Psoas muscle (tissue), 8 donors: ENCODE measurements around the gene ARID1A. TPM values are rescaled to one million over a fixed set of nuclear protein-coding genes. Genes with fewer than 3 reads are reported as not detected.

Source experiments
- ATAC-seq, 4 donors: fragments of 200-7000 bp; cut with Tn5 transposase; one replicate each; pipeline ENCODE4 v1.9.1; 2020; ENCODE audit warnings: moderate library complexity in 3 of 4, mild to moderate bottlenecking in 2 of 4
- DNase-seq, 2 donors: peaks; one replicate each; pipeline ENCODE4 v3.0.0-alpha.2; 2020
- H3K27ac ChIP-seq: fragments of 200-600 bp; one replicate; pipeline ENCODE4 v1.8.0; 2022
- H3K27me3 ChIP-seq, 3 donors: fragments of 200-600 bp in 1 of 3; one replicate each; pipeline versions ENCODE4 v1.6.1 to v1.8.0; 2013 to 2022; ENCODE audit warnings: low read length in 2 of 3, mild to moderate bottlenecking in 2 of 3, moderate library complexity in 1 of 3; ENCODE audit not compliant: insufficient read depth in 3 of 3
- H3K36me3 ChIP-seq, 2 donors: fragments of 200-600 bp in 1 of 2; one replicate each; pipeline versions ENCODE4 v1.6.1 to v1.8.0; 2013 to 2022; ENCODE audit warnings: low read depth in 1 of 2, mild to moderate bottlenecking in 1 of 2, moderate library complexity in 1 of 2; ENCODE audit not compliant: insufficient read depth in 1 of 2
- H3K4me1 ChIP-seq: fragments of 200-600 bp; one replicate; pipeline ENCODE4 v1.8.0; 2022
- H3K4me3 ChIP-seq: fragments of 200-600 bp; one replicate; pipeline ENCODE4 v1.8.0; 2022; ENCODE audit warnings: mild to moderate bottlenecking
- H3K9me3 ChIP-seq: fragments of 200-600 bp; one replicate; pipeline ENCODE4 v1.8.0; 2022
- CTCF ChIP-seq: fragments of 200-600 bp; IDR thresholded peaks from one replicate; pipeline ENCODE4 v1.8.0; 2022; ENCODE audit warnings: antibody characterized with exemption
- WGBS, 3 donors: extraction: QIAGEN DNeasy Blood & Tissue Kit; methylation state at CpG; one replicate each; pipeline versions ENCODE4 v1.1.6 to v1.1.7; 2013; 5-methylcytosine and 5-hydroxymethylcytosine counted together
- intact Hi-C, 2 donors: fragments of 100-400 bp; cut with DNase I; formaldehyde crosslinking; loops; one replicate each; pipeline versions ENCODE4 v1.11.0 to v1.14.2; 2022
- polyA plus RNA-seq, 3 donors: library from polyadenylated mRNA; stranded (reverse); fragments of 200-250 nt; gene quantifications; one replicate each; pipeline ENCODE4 v1.2.3, GENCODE V29; 2013
- total RNA-seq, 4 donors: library from RNA; stranded (reverse); fragmentation: NEBNext Ultra II Directional in 2 of 4; extraction: Animal tissue kit (Norgen Biotek cat#: 25700) in 2 of 4; gene quantifications; one replicate each; pipeline versions ENCODE4 v1.2.1 to v1.2.4, GENCODE V29; 2021 to 2023
- donor health status: healthy with polysubstance abuse.
- donor health status: DM: no; HTN: no; CAD: no; lungs with moderate emphysema.
- donor health status: Bipolar disorder and iron deficiency.
- donor health status: healthy.
- donor health status: DM: yes; HTN: yes; CAD: no.
- donor health status: DM: no; HTN: no; CAD: no.
- donor health status: DM: no; HTN: no; CAD: no.
- donor health status: DM: yes; HTN: yes; CAD: no.

ARID1A gene
- total and polyA plus RNA-seq, 7 donors, result 8.8 to 44.4 (median 32.2) TPM

- intact Hi-C loops, result no loop called here
- no peak for ATAC-seq
- H3K36me3 ChIP-seq, result peaks cover 0 to 53% of the 10 kb centered on the region in 2 donors
Measured at GRCh38 chr1:26747048-26747447, 51.2 kb downstream of the ARID1A start.

GRCh38 chr1:26748351-26748750, 52.5 kb downstream of the ARID1A start:
- peaks cover 64% of the 10 kb centered on the region for H3K4me1 ChIP-seq
- no peaks in the 10 kb centered on the region for H3K9me3 ChIP-seq
- no peak for TF ChIP-seq CTCF
- H3K27me3 ChIP-seq, result no peaks in the 10 kb centered on the region
- H3K36me3 ChIP-seq, result peaks cover 0 to 45% of the 10 kb centered on the region in 2 donors
- intact Hi-C loops, result no loop called here
- no peak overlapping the region for H3K4me3 ChIP-seq
- no peak for DNase-seq
- no peak for ATAC-seq
- no peak overlapping the region for H3K27ac ChIP-seq
- WGBS, 3 donors, result 89 to 93% (median 92%) methylated on average over 1 of the region's 1 CpG

More at GRCh38 chr1:26747048-26747447, 51.2 kb downstream of the ARID1A start:
- no peak for TF ChIP-seq CTCF
- Histone ChIP-seq H3K27me3 (no peaks in the 10 kb centered on the region), H3K9me3 (no peaks in the 10 kb centered on the region), H3K4me3 (no peak overlapping the region), H3K27ac (no peak overlapping the region), H3K4me1 (peaks cover 51% of the 10 kb centered on the region)
- no peak for DNase-seq
- WGBS, 3 donors, result 79 to 84% (median 81%) methylated on average over 5 of the region's 5 CpGs

GRCh38 chr1:26749458-26749857, 53.6 kb downstream of the ARID1A start:
- intact Hi-C loops, result no loop called here
- Histone ChIP-seq H3K9me3 (no peaks in the 10 kb centered on the region), H3K36me3 (peaks cover 0 to 45% of the 10 kb centered on the region in 2 donors), H3K27me3 (no peaks in the 10 kb centered on the region), H3K27ac (no peak overlapping the region), H3K4me1 (peaks cover 72% of the 10 kb centered on the region), H3K4me3 (no peak overlapping the region)
- ATAC-seq (no peak), DNase-seq (no peak)
- 57 to 72% (median 72%) methylated on average over 5 of the region's 5 CpGs for WGBS, 3 donors
- no peak for TF ChIP-seq CTCF

GRCh38 chr1:26750428-26750827, 54.6 kb downstream of the ARID1A start:
- no peaks in the 10 kb centered on the region for H3K9me3 ChIP-seq
- no peak for DNase-seq
- no peak for TF ChIP-seq CTCF
- peaks cover 0 to 42% of the 10 kb centered on the region in 2 donors for H3K36me3 ChIP-seq
- no peaks in the 10 kb centered on the region for H3K27me3 ChIP-seq
- no peak for ATAC-seq
- WGBS, 3 donors, result 80 to 90% (median 83%) methylated on average over 1 of the region's 1 CpG
- H3K4me1 ChIP-seq, result peaks cover 71% of the 10 kb centered on the region
- no peak overlapping the region for H3K27ac ChIP-seq
- intact Hi-C loops, result no loop called here
- H3K4me3 ChIP-seq, result no peak overlapping the region

- no peaks in the 10 kb centered on the region for H3K27me3 ChIP-seq
- H3K27ac ChIP-seq, result peak overlapping the region; percentile 56
- peaks cover 62% of the 10 kb centered on the region for H3K4me1 ChIP-seq
- DNase-seq (no peak), ATAC-seq (no peak)
- no peak for TF ChIP-seq CTCF
- intact Hi-C loops, result no loop called here
- H3K9me3 ChIP-seq, result no peaks in the 10 kb centered on the region
- WGBS, 3 donors, result 79 to 83% (median 81%) methylated on average over 4 of the region's 4 CpGs
- H3K4me3 ChIP-seq, result no peak overlapping the region
- peaks cover 0 to 39% of the 10 kb centered on the region in 2 donors for H3K36me3 ChIP-seq
Measured at GRCh38 chr1:26752519-26752918, 56.7 kb downstream of the ARID1A start.
